GM19023 (cell line): Measurements from ENCODE around the gene HCLS1.

Experiments used
- ATAC-seq: cut with Tn5 transposase; IDR thresholded peaks from one replicate; pipeline ENCODE4 v1.9.1; 2021; ENCODE audit warnings: mild to moderate bottlenecking, moderate library complexity; ENCODE audit not compliant: unreplicated experiment

Gene HCLS1

DNA sequence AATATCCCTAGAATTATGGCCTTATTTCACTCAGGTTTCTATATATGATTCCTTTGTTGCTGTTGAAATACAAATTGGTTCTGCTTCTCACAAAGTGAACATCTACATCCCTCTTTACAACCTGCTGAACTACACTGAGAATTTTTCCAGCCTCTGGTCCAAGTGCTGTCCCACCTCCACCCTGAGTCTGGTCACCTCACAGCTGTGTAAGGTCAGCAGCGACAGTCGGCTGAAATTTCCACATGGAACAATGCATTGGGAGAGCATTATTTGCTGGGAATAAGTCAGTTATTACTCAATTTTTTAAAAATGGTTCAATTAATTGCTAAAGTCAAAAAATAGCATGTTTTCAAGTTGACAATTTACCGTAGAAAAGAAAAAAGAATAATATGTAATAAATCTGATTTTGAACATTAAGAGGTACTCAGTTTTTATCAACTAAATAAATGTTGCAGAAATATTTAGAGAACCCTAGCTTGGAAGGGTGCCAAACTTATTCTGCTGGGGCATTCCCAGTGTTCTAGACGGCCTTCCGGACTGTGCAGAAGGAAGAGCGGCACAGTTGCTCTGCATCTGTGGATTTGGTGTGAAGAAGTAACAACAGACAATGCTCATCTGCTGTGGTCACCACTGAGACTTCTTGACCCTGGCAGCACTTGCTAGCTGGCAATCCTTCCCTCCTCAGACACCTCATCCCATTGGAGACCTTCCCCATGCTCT, 1.8 kb downstream of the HCLS1 start:
- no peak for ATAC-seq

- peak; percentile 62 for ATAC-seq
Measured at GRCh38 chr3:121654493-121655385, 6.0 kb downstream of the HCLS1 start.

- no peak for ATAC-seq
Measured at GRCh38 chr3:121651684-121652083, 9.0 kb downstream of the HCLS1 start.

DNA sequence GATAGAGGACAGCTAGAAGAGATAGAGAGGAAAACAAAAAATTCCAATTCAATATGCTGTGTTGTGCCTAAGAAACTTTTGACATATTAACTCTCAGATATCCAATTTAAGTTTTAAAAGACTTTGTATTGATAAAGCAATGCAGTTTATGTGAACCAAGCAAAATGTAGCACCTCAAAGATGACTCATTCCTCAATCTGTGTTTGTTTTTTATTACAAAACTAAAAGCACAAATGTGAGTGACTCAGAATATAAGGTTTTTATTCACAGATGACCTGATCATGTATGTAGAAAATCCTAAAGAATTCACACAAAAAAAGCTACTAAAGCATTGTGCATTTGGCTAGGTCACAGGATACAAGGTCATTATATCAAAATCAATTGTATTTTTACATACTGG, 11.1 kb downstream of the HCLS1 start:
- ATAC-seq: no peak

- no peak for ATAC-seq
Measured at GRCh38 chr3:121648219-121648958, 12.3 kb downstream of the HCLS1 start.

GRCh38 chr3:121645054-121645453, 15.6 kb downstream of the HCLS1 start:
- no peak for ATAC-seq

DNA sequence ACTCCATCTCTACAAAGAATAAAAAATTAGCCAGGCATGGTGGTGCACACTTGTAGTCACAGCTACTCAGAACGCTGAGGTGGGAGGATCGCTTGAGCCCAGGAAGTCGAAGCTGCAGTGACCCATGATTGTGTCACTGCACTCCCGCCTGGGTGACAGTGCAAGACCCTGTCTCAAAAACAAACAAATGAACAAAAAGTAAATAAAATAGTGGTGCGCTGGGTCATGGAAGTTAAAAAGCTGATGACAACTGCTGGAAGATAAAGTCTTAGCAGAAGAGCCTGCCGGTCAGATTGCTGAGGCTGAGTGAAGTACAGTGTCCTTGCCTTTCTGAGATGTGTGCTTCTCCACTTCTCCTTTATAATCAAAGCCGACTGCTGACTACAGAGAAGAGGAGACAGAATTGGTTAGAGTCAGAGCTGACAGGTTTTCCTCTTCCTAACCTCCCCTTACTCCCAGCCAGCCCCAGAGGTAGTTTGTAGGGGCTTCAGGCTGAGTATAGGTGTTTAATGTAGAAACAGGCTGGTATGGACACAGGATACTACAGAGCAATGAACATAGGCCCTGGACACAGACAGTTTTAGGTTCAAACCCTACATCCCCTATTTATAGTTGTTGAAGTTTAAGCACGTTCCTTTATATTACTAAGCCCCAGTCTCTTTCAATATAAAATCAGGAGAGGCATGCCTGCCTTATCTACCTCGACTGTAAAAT, 17.9 kb downstream of the HCLS1 start:
- no peak for ATAC-seq

GRCh38 chr3:121641127-121641526, 19.6 kb downstream of the HCLS1 start:
- ATAC-seq: no peak

DNA sequence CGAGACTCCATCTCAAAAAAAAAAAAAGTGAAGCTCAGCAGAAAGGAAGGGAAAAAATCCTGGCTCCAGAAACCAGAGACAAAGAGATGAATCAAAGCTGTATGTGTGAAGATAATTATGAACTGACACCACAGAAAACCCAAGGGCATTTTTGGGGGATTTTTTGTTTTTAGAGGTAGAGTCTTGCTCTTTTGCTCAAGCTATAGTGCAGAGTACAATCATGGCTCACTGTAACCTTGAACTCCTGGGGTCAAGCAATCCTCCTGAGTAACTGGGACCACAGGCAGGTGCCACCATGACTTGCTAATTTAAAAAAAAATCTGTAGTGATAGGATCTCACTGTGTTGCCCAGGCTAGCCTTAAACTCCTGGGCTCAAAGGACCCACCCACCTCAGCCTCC, 22.8 kb downstream of the HCLS1 start:
- ATAC-seq: no peak

GRCh38 chr3:121630355-121630754, 30.3 kb downstream of the HCLS1 start:
- peak; percentile 68 for ATAC-seq

DNA sequence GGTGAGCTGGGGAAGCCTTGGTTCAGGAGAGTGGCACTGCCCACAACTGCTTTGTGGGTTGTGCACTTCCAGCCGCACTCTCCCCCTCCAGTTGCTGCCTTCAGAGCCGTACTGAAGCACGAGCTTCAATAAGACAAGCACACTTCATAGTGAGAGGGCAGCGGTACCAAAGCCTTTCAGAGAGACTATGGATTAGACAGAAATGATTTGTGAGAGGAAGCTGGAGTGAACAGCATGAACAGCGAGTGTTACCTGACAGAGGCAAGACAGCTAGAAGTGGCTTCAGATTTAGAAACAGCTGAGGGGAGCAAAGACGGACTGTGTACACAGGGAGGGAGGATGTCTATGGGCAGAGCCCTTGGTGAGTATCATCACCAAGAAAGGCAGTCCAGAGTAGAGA, 31.1 kb downstream of the HCLS1 start:
- ATAC-seq: no peak

DNA sequence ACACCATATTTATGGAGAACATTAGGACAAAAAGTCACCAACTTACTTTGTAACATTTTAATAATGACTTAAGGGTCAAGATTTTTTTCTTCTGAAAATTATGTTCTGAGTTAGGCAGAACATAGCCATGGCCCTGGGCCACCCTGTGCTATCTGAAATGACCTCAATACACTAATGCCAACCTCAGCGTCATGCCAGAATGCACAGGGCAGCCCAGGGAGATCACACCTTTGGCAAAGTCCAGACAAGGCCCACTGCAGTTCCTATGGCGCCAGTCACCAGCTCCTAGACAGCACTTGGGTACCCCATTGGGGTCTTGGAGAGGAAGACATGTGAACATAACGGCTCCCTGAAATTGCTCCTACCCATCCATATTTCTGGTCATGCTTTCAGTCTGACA, 33.1 kb downstream of the HCLS1 start:
- no peak for ATAC-seq

DNA sequence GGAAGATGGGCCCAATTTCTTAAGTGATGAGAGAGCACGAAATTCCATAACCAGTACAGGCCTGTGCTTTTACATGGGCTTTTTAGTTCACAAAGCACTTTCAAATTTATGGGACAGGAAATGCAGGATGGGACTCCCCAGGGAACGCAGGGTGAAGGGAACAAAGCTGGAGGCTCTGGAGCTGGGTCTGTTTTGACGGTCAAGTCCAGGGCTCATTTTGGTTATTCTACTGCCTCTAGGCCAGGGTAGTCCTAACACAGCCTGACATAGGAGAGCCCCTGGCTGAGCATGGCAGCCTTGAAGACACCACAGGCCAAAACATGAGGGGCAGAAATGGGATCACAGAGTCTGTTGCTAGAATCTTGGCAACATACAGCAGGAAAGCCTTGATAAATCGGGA, 33.5 kb downstream of the HCLS1 start:
- ATAC-seq: no peak

DNA sequence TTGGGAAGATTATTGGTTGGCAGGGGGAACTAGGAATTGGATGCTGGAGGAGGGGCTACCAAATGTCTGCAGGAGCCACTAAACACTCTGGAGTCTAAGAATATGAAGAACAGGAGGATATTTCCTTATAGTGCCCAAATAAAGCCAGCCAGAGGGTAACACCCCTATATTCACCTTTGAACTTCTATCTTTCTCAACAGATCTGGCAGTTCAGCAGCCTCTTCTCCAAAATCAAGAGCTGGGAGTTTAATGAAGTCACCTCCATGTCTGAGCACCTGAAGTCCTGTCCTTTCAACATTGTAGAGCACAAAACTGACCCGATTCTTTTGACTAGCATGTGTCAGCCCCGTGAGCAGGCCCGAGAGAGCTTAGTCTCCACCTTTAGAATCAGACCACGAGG, 34.2 kb downstream of the HCLS1 start:
- no peak for ATAC-seq

DNA sequence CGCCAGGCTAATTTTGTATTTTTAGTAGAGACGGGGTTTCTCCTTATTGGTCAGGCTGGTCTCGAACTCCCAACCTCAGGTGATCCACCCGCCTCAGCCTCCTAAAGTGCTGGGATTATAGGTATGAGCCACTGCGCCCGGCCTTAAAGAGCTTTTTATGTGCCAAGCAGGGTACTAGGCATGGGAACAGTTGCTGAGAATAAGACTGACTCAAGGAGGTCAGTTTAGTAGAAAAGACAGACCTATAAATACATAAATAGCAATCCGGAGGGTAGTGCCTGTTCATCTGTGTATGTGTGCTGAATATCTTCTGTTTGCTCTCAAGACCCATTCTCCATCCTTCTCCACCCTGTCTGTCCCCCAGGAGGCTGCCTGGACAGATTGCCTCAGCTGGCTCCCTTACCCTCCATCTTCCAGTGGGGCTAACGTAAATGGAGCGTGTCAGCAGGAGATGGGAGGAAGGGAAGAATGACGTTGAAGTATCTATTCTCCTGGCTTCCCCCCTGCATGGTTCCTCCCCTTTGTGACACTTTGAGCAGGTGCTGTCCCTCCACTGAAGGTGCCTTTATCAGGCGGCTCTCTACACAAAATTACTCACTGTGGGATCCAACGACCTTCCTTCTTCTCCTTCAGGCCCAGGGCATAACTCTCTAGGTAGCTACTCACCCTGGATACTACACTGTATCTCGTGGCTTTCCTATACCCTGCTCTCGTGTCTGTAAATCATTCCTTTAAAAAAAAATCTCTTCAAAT, 36.4 kb downstream of the HCLS1 start:
- no peak for ATAC-seq

- no peak for ATAC-seq
Measured at GRCh38 chr3:121621491-121621890, 39.2 kb downstream of the HCLS1 start.

DNA sequence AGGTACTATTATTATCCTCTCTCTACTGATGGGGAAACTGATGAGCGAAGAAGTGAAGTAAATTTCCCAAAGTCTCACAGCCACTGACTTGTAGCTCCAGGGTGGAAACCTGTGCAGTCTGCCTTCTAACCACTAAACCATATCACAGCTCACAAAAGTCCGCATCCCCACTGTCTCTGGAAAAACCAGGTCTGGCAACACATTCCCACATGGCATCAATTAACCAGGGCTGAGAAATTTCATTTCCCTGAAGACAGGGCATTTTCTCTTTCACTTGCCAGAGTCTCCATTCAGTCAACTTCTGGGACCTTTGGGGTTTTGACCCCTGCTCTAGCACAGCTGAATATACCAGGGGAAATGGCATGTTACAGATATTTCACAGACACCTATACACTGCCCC, 41.0 kb downstream of the HCLS1 start:
- ATAC-seq: no peak

- no peak for ATAC-seq
Measured at GRCh38 chr3:121606106-121606505, 54.6 kb downstream of the HCLS1 start.

- ATAC-seq: no peak
Measured at GRCh38 chr3:121604759-121605158, 55.9 kb downstream of the HCLS1 start.

- no peak for ATAC-seq
Measured at GRCh38 chr3:121601212-121601812, 59.4 kb downstream of the HCLS1 start.
